ENCODE results near the gene EIF2S2. TPM values are rescaled to one million over a fixed set of nuclear protein-coding genes. Genes with fewer than 3 reads are reported as not detected.

The EIF2S2 gene
- total RNA-seq, 1 donor: 115 TPM

GRCh38 chr20:34062570-34063482, 49.2 kb downstream of the EIF2S2 start:
- no peak overlapping the region for H3K4me3 ChIP-seq (ENCODE audit: low read depth, low read length)
- peak; percentile 50 for DNase-seq (ENCODE audit: low read depth)
- TF ChIP-seq CTCF (IDR thresholded peaks at IDR 0.05; ENCODE audit: insufficient read depth, low read depth, low read length): no peak

DNA sequence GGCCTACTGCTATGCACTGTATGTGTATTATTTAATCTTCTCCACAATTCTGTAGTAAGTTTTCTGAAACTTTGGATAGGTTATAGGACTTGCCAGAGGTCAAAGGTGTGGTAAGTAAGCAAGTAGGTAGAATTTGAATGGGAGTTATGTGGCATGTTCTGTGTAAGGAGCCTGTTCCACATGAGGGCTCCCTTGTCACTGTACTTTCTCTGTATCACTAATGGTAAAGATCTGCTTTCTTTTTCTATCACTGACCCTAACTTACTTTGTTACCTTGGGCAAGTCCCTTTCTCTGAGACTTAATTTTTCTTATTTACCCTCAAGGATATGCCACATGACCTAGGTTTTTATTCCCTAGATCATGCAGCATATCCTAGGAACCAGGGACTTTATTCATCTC, 50.3 kb downstream of the EIF2S2 start:
- no peak for DNase-seq (ENCODE audit: low read depth)
- H3K4me3 ChIP-seq (ENCODE audit: low read depth, low read length): no peak overlapping the region
- no peak for TF ChIP-seq CTCF (IDR thresholded peaks at IDR 0.05; ENCODE audit: insufficient read depth, low read depth, low read length)

DNA sequence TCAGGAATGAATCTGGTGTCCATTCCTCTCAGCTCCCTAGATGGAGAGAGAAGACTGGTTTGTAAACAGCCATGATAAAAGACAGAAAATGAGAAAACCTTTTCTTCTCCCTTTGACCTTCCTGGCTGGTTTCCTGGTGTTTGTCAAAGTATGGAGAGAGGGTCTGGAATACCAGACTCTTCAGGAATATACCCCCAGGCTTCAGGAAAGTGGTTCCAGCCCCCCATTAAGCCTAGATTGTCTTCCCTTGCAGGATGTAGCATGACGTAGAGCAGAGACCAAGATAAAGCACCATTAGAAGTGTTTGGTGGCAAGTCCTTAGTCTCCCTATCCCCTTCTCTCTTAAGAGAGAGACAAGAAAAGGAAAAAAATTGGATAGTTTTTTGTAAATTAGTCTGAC, 51.1 kb downstream of the EIF2S2 start:
- no peak for DNase-seq (ENCODE audit: low read depth)
- TF ChIP-seq CTCF (IDR thresholded peaks at IDR 0.05; ENCODE audit: insufficient read depth, low read depth, low read length): no peak
- H3K4me3 ChIP-seq (ENCODE audit: low read depth, low read length): no peak overlapping the region

GRCh38 chr20:34058831-34059230, 53.2 kb downstream of the EIF2S2 start:
- H3K4me3 ChIP-seq (ENCODE audit: low read depth, low read length): no peak overlapping the region
- no peak for TF ChIP-seq CTCF (IDR thresholded peaks at IDR 0.05; ENCODE audit: insufficient read depth, low read depth, low read length)
- no peak for DNase-seq (ENCODE audit: low read depth)

DNA sequence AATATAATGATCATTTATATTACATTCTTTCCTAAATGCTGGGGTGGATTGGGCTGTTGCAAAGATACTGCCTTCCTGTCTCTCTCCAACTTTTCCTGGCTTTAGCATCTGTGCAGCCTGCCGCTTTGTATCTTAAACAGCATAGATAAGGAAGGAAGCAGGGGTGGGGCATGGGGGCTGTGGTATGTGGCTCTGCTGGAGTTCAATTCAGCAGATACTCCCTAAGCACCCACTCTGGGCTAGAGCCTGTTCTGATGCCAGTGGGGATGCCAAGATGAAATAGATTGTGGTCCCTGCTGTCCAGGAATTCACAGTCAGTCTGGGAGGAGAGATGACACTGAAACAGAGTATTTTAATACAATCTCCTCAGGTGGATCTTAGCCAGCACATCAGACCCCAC, 56.8 kb downstream of the EIF2S2 start:
- H3K4me3 ChIP-seq (ENCODE audit: low read depth, low read length): no peak overlapping the region
- TF ChIP-seq CTCF (IDR thresholded peaks at IDR 0.05; ENCODE audit: insufficient read depth, low read depth, low read length): no peak
- DNase-seq (ENCODE audit: low read depth): no peak

DNA sequence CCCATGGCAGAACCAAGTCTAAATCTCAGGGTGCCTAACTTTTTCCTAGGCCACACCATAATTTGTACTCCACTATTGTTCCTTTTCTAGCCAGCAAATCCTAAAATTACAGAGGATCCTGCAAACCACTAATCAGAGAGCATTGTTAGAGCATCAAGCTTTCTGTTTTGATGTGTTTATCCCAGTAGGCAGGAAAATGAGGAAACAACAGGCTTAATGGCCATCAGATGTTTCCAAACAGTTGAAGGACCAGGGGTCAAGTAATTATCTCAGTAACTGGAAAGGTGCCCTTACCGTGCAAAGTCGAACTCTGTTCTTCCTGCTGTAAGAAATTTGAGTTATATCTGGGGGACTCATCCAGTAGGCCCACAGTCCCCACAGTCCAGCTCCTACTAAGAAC, 59.6 kb downstream of the EIF2S2 start:
- H3K4me3 ChIP-seq (ENCODE audit: low read depth, low read length): no peak overlapping the region
- DNase-seq (ENCODE audit: low read depth): peak; percentile 32
- TF ChIP-seq CTCF (IDR thresholded peaks at IDR 0.05; ENCODE audit: insufficient read depth, low read depth, low read length): no peak
